Stimulated activated CD4-positive, alpha-beta T cell treated with anti-CD3 and anti-CD28 coated beads, Interleukin-1b, Interleukin-23, amount 100 ng/mL, for 1 hour (primary cell): ENCODE results near the gene OR11L1.

ENCODE experiments used
- DNase-seq, 2 donors: peaks; one replicate each; pipeline ENCODE4 v3.0.0-alpha.2; 2020; ENCODE audit warnings: low read depth in 2 of 2

Gene OR11L1, protein sequence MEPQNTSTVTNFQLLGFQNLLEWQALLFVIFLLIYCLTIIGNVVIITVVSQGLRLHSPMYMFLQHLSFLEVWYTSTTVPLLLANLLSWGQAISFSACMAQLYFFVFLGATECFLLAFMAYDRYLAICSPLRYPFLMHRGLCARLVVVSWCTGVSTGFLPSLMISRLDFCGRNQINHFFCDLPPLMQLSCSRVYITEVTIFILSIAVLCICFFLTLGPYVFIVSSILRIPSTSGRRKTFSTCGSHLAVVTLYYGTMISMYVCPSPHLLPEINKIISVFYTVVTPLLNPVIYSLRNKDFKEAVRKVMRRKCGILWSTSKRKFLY

DNA sequence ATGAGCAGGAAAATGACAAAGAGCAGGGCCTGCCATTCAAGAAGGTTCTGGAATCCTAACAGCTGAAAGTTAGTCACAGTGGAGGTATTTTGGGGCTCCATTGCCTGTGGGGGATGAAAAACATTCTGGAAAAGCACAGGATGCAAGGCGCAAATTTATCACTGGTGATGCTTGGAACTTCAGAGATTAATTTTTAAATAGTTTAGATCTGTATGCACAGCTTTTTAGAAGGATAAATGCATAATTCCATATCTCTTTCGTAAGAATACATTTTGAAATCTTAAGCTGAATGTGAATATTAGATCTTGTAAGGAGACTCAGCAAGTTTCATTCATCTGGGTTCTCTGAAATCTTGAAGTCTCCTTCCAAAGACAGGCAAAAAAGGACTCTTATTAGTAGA, at the start of gene OR11L1:
OR11L1 (minus strand) TSS at position 101 of the 400 bp plus-strand sequence; CDS start at position 101, 0 bp downstream.
- DNase-seq = no peak

DNA sequence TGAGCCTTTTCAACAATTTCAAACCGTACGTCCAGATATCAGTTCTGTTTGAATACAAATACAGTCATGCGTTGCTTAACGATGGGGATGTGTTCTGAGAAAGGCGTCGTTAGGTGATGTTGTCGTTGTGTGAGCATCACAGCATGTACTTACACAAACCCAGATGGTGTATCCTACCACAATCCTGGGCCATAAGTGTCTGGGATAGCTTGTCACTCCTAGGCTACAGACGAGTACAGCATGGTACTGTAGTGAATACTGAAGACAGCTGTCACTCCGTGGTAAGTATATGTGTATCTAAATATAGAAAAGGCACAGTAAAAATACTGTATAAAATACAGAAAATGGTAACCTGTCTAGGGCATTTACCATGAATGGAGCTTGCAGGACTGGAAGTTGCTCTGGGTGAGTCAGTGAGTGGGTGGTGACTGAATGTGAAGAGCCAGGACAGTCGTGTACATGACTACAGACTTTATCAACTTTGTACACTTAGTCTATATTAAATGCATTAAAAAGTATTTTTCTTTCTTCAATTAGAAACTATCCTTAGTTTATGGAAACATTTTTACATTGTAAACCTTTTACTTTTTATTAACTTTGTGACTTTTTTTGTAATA, 43.2 kb upstream of the OR11L1 start:
- DNase-seq = no peak

DNA sequence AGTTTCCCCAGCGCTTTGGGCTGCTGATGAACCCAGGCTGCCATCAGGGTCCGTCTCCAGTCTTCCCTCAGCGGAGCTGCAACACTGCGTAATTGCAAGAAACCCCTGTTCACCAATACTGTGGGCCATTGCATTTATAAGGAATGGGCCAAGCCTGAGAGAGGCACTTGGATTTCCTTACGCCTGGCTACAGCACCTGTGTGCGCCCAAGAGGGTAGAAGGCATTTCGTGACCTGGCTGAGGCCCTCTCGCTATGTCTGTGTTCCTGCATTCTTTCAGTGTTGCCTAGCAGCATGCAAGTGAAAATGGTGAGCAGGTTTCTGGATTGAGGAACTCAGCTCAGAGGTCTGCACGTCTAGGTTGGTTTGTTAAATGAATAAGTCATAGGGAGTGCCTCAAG, 41.6 kb upstream of the OR11L1 start:
- no peak for DNase-seq

DNA sequence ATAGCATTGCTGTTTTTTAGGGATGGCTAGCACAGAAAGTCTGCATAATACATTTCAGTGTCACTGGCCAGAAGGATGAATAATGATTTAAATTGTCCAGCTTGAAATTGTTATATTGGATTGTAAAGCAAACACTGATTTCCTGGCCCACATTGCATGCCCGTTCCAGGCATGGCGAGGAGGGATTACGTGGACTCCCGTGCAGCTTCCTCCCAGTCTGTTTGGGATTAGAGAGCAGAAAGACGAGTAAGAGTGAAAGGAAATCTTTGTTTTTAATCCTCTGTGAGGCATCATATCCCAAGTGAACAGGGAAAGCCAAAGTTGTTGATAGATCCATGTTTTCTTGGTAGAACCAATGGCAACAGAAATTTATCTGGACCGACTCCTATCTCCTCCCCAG, 23.7 kb upstream of the OR11L1 start:
- no peak for DNase-seq

DNA sequence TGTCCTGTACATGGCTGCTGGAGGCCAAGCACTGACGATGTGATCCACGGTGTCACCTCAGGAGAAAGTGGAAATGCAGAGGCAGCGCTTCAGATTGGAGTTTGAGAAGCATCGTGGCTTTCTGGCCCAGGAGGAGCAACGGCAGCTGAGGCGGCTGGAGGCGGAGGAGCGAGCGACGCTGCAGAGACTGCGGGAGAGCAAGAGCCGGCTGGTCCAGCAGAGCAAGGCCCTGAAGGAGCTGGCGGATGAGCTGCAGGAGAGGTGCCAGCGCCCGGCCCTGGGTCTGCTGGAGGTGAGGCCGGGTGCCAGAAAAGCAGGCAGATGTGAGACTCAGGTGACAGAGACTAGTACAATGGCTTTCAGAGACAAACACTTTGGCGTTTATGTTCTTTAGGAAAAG, 22.9 kb upstream of the OR11L1 start:
- DNase-seq = no peak

DNA sequence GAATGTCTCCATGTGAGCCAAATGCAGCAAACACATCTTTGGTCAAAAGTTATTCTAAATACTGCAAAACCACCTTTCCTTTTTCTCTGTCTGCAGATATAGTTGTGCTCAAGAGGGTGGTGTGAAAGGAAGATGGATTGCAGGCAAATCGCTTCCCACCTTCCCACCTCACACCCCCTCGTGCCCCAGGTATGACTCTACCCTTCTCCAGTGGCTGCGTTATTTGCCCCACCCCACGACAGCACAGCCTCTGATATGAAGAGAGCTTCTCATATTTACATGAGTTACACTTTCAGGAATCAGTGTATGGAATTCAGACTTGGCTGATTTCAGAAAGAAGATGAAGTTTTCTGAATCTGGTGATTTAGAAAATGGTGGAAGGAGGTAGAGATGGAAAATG, 21.1 kb upstream of the OR11L1 start:
- no peak for DNase-seq

DNA sequence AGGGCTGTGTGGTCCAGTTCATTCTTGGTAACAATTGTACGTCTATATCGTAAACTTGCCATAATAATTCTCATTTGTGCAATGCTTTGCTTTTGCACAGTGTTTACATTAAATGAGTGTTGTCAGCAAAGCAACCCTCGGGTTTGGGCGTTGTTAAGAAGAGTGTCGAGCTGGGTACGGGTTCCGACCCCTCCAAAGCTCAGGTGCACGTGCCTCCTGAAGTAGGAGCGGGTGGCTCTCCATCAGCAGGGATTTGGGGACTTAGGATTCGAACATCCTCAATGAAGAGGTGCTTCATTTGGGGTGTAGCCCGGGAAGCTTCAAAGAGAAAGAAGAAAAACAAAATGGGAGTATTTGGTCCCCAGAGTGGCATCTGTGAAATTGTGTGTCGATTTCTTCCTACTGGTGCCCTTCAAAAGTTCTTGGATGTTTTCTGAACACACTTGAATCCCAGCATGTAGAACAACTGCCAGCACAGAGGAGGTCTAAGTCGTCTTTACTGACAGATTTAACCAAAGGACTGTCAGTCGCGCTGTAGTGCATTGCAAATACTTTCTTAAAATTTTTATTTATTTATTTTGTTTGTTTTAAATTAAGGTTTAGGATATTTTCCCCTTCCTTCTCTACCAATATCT, 16.4 kb upstream of the OR11L1 start:
- DNase-seq = no peak

DNA sequence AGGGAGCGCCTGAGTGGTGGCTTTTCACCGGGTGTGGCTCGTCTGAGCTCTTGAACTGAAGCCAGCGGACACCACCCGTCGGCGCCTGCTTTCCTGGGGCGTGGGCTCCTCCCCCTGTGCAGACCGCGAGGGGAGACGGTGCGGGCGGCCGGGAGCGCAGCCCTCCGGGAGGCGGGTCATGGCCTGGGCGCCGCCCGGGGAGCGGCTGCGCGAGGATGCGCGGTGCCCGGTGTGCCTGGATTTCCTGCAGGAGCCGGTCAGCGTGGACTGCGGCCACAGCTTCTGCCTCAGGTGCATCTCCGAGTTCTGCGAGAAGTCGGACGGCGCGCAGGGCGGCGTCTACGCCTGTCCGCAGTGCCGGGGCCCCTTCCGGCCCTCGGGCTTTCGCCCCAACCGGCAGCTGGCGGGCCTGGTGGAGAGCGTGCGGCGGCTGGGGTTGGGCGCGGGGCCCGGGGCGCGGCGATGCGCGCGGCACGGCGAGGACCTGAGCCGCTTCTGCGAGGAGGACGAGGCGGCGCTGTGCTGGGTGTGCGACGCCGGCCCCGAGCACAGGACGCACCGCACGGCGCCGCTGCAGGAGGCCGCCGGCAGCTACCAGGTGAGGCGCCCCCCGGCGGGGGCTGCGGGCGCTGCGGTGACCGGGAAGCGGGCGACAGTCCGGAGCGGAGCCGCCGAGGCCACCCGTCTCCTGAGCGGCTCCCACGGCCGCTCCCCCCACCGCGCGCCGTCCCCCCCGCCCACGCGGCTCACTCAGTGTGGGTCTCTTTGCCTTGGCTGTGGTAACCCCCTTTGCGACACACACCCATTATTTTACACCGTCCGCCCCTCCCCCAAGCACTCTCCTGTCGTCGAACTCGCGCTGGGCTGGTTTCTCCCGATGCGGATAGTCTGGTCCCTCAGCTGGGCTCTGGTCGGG, 15.6 kb upstream of the OR11L1 start, which contains the start of gene TRIM58:
TRIM58 (plus strand) TSS at position 119 of the 916 bp plus-strand sequence; CDS start at position 179, 60 bp downstream.
- DNase-seq = no peak

DNA sequence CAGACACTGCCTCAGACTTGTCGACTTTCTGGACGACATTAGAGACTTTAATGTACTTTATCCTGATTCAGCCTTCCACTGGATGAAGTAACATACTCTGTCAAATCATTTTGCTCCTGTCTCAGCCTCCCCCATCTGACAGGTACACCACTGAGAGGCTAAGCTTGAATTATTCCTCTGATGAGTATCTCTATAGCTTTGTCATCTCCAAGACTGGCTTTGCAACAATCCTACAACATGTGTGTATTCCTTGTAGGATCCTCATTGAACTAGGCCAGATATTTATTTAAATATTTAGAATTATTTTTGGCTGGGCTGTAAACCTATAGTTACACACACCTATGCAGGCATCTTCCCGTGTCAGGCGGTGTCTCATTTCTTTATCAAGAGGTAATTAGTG, 14.2 kb upstream of the OR11L1 start:
- no peak for DNase-seq

DNA sequence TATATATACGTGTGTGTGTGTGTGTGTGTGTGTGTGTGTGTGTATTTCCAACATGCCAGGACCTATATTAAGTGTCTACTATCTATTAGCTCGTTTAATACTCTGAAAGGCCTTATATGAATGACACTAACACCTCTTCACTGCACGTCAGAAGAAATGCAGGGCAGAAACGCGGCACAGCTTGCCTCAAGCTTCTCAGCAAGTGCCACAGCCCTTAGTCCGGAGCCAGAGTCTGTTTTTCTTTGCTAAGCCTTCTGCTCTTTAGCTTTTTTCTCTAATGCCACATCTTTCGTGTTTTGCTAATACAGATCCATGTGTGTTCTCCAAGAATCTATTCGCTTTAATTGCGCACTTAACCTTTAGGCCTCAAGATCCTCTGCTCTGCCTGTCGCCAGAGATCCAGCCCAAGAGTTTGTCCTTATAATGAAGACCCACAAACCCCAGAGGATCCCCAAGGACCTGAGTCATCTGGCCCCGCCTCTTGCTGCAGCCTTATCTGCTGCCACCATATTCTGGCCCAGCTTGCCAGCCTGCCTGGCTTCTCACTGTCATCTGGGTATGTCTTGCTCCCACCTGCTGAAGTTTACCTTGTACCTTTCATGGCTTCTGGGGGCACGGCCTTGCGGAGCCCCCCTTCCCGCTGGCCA, 13.3 kb upstream of the OR11L1 start:
- no peak for DNase-seq

DNA sequence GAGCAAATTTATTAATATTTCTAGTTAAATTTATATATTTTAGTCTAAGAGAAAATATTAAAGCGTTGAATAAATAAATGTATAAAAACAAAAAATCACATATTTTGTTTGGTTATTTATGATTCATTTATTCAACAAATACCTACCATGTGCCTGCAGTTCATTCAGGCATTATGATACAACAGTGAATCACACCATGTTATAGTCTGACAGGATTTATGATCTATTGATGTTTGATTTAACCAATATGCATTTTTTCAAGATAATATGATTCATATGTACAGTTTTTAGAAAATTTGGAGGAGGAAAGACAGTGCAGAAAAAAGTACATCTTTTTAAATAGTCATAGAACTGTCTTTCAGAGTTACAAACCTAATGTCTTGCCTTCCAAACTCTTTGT, 7.9 kb upstream of the OR11L1 start:
- DNase-seq = no peak

DNA sequence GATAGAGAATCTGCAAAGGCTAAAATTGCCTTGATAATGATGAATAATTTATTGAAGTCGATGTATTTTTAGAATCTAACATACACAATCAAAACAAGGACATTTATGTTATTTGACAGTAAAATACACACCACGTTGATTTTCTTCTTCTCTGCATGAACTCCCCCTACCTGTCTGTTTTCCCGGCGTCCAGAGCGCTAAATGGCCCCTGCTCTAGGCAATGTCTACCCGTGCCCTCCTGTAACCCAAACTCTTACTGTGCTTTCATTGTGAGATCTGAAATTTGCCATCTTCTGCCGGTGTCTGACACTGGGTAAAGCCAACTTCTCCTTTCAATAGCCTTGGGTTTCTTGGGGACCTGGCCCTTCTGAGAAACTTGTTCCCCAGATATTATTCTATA, 6.7 kb upstream of the OR11L1 start:
- DNase-seq = no peak

DNA sequence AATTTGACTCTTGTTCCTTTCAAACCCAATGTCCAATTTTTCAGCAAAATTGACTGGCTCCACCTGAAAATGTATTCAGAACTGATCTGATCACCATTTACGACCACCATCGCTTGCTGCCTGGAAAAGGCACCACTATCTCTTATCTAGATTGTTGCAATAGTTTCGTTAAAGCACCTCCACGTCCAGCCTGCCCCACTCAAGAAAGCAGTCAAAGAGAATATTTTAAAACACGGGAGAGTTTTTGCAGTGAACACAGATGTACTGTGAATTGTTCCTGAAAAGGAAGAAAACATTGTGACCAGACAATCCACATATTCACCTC, 4.0 kb upstream of the OR11L1 start:
- DNase-seq = no peak

DNA sequence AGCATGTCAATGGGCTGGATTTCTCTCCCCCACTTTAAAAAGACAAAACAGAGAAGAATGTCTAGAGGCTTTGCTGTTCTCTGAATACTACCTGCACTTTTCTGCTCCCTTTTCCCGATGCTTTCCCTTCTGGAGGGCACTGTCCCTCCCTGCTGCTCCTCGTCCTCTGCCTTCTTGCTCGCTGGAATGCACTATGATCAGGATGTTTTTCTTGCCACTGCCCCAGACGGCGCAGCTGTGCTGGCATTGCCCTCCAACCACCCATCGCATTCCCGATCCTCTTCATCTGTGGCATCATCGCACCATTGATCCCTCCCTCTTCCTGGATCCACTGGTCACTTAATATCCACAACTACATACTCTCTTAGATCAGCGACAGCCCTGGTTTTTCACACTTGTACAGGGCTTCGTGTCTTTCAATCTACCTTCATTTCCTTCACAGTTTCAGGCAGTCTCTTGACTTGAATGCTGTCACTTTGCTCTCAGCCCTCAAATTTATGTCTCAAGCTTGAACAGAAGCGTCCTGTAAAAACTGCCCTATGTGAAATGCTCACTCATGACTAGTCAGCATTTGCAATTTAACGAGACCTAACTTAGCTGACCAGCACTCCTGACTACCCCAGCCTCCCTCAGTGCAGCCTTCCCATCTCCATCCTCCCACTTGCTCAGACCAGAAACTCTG, 3.5 kb upstream of the OR11L1 start:
- DNase-seq = no peak

DNA sequence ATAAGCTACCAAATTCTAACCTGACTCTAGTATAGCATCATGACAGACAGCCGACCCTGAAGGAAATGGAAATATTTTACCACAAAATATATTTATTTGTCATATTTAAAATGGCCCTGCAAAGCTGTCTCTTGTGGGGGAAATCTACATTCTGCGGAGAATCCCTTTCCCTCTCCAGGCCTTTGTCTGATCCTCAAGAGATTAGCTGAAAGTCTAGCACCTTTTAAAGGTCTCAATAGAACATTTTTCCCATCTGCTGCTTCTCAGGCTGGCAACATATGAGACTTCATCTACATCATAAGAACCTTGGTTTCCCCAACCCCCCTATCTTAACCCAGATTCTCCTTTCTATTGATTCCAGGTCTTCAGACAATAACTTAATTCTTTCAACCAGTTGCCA, 1.7 kb upstream of the OR11L1 start:
- DNase-seq = no peak

DNA sequence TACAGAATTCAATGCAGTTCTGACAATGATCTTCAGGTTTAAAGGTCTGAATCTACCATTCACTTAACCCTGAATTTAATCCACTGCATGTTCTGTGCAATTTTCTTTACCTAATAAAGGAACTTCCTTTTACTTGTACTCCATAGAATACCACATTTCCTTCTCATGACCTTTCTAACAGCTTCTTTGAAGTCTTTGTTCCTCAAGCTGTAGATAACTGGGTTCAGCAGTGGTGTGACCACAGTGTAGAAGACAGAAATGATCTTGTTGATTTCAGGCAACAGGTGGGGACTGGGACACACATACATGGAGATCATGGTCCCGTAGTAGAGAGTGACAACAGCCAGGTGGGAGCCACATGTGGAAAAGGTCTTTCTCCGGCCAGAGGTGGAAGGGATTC, 878 bp downstream of the OR11L1 start:
- no peak for DNase-seq

DNA sequence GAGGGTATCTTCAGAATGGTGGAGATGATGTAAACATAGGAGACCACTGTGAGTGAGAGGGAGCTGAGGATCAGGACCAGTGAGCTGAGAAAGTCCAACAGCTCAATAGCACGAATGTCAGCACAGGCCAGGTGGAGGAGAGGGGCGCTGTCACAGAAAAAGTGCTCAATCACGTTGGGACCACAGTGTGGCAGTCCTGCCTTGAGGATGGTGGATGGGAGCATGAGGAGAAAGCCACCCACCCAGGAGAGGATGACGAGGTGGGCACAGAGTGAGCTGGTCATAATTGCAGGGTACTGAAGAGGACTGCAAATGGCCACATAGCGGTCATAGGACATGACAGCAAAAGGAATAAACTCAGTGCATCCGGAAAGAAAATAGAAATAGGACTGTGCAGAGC, 8.1 kb downstream of the OR11L1 start:
- DNase-seq = no peak

DNA sequence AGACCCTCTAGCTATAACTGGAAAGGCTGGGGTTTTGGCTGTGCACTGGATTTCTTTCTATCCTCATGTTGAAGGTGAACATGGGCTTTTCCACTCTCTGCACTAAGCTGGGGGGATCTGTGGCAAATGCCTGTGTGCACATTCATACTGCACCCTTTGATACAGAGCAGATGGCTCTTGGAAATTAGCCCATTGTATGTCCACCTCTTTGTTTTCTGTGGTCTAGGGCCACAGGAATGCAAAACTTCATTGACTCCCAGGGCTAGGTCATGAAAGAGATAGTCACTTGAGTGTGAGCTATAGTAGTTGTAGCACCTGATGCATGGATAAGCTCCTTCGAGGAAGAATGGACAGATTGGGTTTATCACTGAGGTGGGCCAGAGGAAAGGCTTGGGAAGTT, 12.0 kb downstream of the OR11L1 start:
- no peak for DNase-seq

DNA sequence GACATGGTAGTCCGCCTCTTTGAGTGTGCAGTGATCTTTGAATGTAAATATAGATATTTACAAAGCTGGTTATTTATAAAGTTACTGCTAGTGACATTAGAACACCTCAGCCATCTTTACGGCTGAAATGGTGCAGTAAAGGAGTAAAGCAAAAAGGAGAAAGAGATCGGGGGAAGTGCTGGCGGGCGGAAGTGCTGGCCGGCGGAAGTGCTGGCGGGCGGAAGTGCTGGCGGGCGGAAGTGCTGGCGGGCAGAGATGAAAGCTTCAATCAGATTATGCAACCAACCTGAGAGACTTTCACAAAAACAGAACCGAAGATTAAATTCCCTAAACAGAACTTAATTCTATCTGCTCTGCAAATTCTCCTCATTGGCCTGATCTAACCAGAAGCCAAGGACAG, 16.3 kb downstream of the OR11L1 start:
- DNase-seq = no peak

DNA sequence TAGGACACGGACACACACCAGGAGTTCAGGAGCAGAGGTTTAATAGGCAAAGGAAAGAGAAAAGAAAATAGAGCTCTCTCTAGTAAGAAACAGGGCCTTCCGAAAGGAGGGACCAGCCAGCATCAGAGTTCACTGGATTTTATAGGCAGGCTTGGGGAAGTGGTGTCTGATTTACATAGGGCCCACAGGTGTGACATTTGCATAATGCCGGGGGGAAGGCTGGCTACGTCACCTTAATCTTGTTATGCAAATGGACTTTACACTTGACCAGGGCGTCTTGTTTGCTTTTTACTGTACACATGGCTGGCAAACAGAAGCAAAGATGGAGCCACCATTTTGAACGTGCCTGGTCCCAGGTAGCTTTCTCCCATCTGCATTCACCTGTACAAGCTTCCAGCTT, 17.7 kb downstream of the OR11L1 start, which contains the start of gene OR14A16:
OR14A16 (minus strand) TSS at position 97 of the 400 bp plus-strand sequence. CDS start 8,390 bp downstream, outside the sequence.
- no peak for DNase-seq

DNA sequence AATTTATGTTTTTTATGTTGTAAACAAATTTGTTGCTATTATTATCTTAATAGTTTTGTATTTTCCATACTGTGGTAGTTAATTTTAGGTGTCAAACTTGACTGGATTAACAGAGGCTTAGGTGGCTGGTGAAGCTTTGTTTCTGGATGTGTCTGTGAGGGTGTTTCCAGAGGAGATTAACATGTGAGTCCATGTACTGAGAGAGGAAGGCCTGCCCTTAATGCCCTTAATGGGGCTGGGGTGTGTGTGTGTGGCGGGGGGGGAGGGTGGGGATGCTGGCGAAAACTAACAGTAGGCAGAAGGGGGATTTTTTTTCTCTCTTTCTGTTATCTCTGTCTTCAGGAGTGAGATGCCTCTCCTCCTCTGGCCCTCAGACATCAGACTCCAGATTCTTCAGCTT, 19.6 kb downstream of the OR11L1 start:
- DNase-seq = no peak
